Left lung (tissue), 10 donors: ENCODE results near the gene IL1A. TPM values are rescaled to one million over a fixed set of nuclear protein-coding genes. Genes with fewer than 3 reads are reported as not detected.

Experiments used
- ATAC-seq: fragments of 200-7000 bp; cut with Tn5 transposase; one replicate; pipeline ENCODE4 v1.9.1; 2020; ENCODE audit warnings: moderate library complexity
- DNase-seq, 4 donors: peaks; one replicate each; pipeline ENCODE4 v3.0.0-alpha.2; 2013 to 2020
- H3K27ac ChIP-seq, 2 donors: fragments of 200-600 bp; sonication (generic) in 1 of 2; one replicate each; pipeline versions ENCODE4 v1.5.0 to v1.8.0; 2020 to 2021
- H3K27me3 ChIP-seq, 2 donors: fragments of 200-600 bp; sonication (generic) in 1 of 2; one replicate each; pipeline versions ENCODE4 v1.5.0 to v1.8.0; 2020 to 2021
- H3K36me3 ChIP-seq, 2 donors: fragments of 200-600 bp; sonication (generic) in 1 of 2; one replicate each; pipeline versions ENCODE4 v1.5.0 to v1.8.0; 2020 to 2021
- H3K4me1 ChIP-seq, 2 donors: fragments of 200-600 bp; one replicate each; pipeline ENCODE4 v1.8.0; 2021
- H3K4me3 ChIP-seq, 2 donors: fragments of 200-600 bp; sonication (generic) in 1 of 2; one replicate each; pipeline versions ENCODE4 v1.5.0 to v1.8.0; 2020 to 2021; ENCODE audit warnings: mild to moderate bottlenecking in 1 of 2
- H3K9me3 ChIP-seq, 2 donors: fragments of 200-600 bp; sonication (generic) in 1 of 2; one replicate each; pipeline versions ENCODE4 v1.5.0 to v1.8.0; 2020 to 2021
- intact Hi-C, 2 donors: fragments of 100-400 bp; cut with DNase I; formaldehyde crosslinking; loops; one replicate each; pipeline versions ENCODE4 v1.11.2 to v1.14.2; 2022
- polyA plus RNA-seq, 6 donors: library from polyadenylated mRNA; unstranded; fragments of 120-200 nt; gene quantifications; one replicate each; pipeline ENCODE4 v1.2.1, GENCODE V29; 2013; ENCODE audit not compliant: insufficient read length in 6 of 6
- total RNA-seq, 2 donors: library from RNA; stranded (reverse); fragmentation: NEBNext Ultra II Directional; extraction: Animal tissue kit (Norgen Biotek cat#: 25700); gene quantifications; one replicate each; pipeline ENCODE4 v1.2.1, GENCODE V29; 2021
- TF ChIP-seq, protein P1 (sequence below), 2 donors: fragments of 200-600 bp; sonication (generic) in 1 of 2; IDR thresholded peaks; one replicate each; pipeline versions ENCODE4 v1.5.0 to v1.8.0; 2021; ENCODE audit warnings: antibody characterized with exemption in 2 of 2
- donor health status: DM: no; HTN: yes; CAD: no.
- donor health status: DM: no; HTN: no; CAD: no.

IL1A gene
- total and polyA plus RNA-seq, 8 donors = 0.07 to 2.0 (median 0.13) TPM

GRCh38 chr2:112728029-112728362, 56.3 kb downstream of the IL1A start:
- Histone ChIP-seq H3K27ac (no peak overlapping the region), H3K4me3 (no peak overlapping the region), H3K4me1 (peaks cover 0 to 42% of the 10 kb centered on the region in 2 donors), H3K36me3 (no peaks in the 10 kb centered on the region), H3K9me3 (no peaks in the 10 kb centered on the region), H3K27me3 (no peaks in the 10 kb centered on the region)
- intact Hi-C loops = loop anchor here (5.0 to 10.0 kb wide), 3 partner anchors 106 to 131 kb away; no protein-coding TSS in a partner anchor
- TF ChIP-seq, protein P1, sequence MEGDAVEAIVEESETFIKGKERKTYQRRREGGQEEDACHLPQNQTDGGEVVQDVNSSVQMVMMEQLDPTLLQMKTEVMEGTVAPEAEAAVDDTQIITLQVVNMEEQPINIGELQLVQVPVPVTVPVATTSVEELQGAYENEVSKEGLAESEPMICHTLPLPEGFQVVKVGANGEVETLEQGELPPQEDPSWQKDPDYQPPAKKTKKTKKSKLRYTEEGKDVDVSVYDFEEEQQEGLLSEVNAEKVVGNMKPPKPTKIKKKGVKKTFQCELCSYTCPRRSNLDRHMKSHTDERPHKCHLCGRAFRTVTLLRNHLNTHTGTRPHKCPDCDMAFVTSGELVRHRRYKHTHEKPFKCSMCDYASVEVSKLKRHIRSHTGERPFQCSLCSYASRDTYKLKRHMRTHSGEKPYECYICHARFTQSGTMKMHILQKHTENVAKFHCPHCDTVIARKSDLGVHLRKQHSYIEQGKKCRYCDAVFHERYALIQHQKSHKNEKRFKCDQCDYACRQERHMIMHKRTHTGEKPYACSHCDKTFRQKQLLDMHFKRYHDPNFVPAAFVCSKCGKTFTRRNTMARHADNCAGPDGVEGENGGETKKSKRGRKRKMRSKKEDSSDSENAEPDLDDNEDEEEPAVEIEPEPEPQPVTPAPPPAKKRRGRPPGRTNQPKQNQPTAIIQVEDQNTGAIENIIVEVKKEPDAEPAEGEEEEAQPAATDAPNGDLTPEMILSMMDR (IDR thresholded peaks at IDR 0.05) = no peak
- DNase-seq = no peak
- ATAC-seq = no peak

GRCh38 chr2:112727276-112728028, 56.8 kb downstream of the IL1A start:
- no peaks in the 10 kb centered on the region for H3K36me3 ChIP-seq
- H3K27ac ChIP-seq = no peak overlapping the region
- no peak overlapping the region for H3K4me3 ChIP-seq
- intact Hi-C loops = loop anchor here (5.0 to 10.0 kb wide), 3 partner anchors 105 to 130 kb away; no protein-coding TSS in a partner anchor
- DNase-seq (peak in 1 of 4 donors; percentile 78), ATAC-seq (no peak)
- TF ChIP-seq, protein P1 (IDR thresholded peaks at IDR 0.05) = no peak
- peaks cover 0 to 42% of the 10 kb centered on the region in 2 donors for H3K4me1 ChIP-seq
- no peaks in the 10 kb centered on the region for H3K9me3 ChIP-seq
- no peaks in the 10 kb centered on the region for H3K27me3 ChIP-seq

DNA sequence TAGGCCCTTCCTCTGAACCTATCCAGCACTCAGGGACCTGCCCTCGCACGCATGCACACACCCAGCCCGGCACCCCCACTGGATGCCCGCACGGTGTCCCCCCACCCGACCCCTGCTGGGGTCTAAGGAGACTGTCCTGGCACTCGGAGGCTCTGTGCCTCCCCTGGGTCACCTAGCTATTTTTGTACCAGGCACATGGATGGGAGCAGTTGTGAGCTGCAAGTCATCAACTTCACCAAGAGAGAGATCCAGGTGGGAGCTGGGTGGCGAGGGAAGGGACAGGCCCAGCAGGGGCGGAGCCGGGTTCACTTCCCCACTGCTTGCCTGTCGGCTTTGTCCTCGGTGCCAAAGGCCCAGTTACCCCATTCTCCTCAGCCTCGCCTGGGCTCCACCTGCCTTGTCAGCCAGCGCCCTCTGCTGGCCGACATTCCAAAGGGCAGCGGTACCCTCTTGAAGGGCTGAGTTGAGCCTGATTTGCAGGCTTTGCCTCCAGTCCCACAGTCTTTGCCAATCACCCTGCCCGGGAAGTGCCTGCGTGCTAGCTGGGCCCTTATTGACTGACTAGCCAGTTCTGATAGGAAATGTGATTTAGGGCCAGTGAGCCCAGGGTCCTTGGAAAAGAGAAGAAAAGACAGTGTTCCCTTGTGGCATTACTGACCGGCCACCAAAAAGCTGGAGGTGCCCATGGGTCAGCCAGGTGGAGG, 57.7 kb downstream of the IL1A start:
- ATAC-seq (peak; percentile 97), DNase-seq (peak; percentile 75 to 99 (median 92))
- H3K36me3 ChIP-seq = no peaks in the 10 kb centered on the region
- no peak overlapping the region for H3K27ac ChIP-seq
- peaks cover 0 to 42% of the 10 kb centered on the region in 2 donors for H3K4me1 ChIP-seq
- H3K4me3 ChIP-seq = no peak overlapping the region
- no peaks in the 10 kb centered on the region for H3K9me3 ChIP-seq
- TF ChIP-seq, protein P1 (IDR thresholded peaks at IDR 0.05) = peak; percentile 93 to 99
- no peaks in the 10 kb centered on the region for H3K27me3 ChIP-seq
- intact Hi-C loops = loop anchor here (5.0 to 10.0 kb wide), 3 partner anchors 104 to 129 kb away; no protein-coding TSS in a partner anchor

- no peaks in the 10 kb centered on the region for H3K27me3 ChIP-seq
- no peak overlapping the region for H3K27ac ChIP-seq
- H3K9me3 ChIP-seq = no peaks in the 10 kb centered on the region
- intact Hi-C loops = loop anchor here (5.0 to 10.0 kb wide), 3 partner anchors 104 to 128 kb away; no protein-coding TSS in a partner anchor
- peaks cover 0 to 42% of the 10 kb centered on the region in 2 donors for H3K4me1 ChIP-seq
- ATAC-seq (no peak), DNase-seq (no peak)
- no peaks in the 10 kb centered on the region for H3K36me3 ChIP-seq
- H3K4me3 ChIP-seq = no peak overlapping the region
- TF ChIP-seq, protein P1 (IDR thresholded peaks at IDR 0.05) = no peak
Measured at GRCh38 chr2:112725545-112726457, 58.5 kb downstream of the IL1A start.
